ENCODE measurements around the gene C1QB. TPM values are rescaled to one million over a fixed set of nuclear protein-coding genes. Genes with fewer than 3 reads are reported as not detected.

Gene C1QB
- total RNA-seq, 1 donor from 2014 or later = not detected

DNA sequence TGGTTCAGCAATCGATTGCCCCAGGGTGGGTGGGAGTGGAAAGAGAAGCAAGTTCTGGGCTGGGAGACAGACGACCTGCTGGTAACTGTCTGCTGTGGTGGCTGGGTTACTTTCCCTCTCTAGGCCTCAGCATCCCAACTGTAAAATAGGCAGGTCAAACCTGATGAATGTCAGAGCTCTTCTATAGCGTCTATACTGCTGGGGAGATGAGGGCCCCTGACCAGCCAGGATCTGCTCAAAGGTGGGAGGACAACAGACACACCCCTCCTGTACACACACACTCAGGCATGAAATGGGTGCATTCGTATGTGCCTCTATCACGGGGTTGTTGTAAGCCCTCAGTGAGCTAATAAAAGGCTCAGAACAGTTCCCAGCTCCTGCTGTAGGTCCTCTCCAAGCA, 44.9 kb downstream of the C1QB start:
- Mint-ChIP-seq H3K9me3 (no peaks in the 10 kb centered on the region), H3K4me1 (no peaks in the 10 kb centered on the region), H3K27ac (no peak overlapping the region), H3K36me3 (ENCODE audit: low read depth) (no peaks in the 10 kb centered on the region), H3K4me3 (no peak overlapping the region), H3K27me3 (peaks cover 10% of the 10 kb centered on the region)
- intact Hi-C loops (cut with micrococcal nuclease) = no loop called here
- no peak for ATAC-seq (ENCODE audit: low read depth)
- no peak for DNase-seq
- CTCF ChIA-PET = no interaction called here
- TF ChIP-seq, protein P1, sequence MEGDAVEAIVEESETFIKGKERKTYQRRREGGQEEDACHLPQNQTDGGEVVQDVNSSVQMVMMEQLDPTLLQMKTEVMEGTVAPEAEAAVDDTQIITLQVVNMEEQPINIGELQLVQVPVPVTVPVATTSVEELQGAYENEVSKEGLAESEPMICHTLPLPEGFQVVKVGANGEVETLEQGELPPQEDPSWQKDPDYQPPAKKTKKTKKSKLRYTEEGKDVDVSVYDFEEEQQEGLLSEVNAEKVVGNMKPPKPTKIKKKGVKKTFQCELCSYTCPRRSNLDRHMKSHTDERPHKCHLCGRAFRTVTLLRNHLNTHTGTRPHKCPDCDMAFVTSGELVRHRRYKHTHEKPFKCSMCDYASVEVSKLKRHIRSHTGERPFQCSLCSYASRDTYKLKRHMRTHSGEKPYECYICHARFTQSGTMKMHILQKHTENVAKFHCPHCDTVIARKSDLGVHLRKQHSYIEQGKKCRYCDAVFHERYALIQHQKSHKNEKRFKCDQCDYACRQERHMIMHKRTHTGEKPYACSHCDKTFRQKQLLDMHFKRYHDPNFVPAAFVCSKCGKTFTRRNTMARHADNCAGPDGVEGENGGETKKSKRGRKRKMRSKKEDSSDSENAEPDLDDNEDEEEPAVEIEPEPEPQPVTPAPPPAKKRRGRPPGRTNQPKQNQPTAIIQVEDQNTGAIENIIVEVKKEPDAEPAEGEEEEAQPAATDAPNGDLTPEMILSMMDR (IDR thresholded peaks at IDR 0.05) = no peak
- POLR2A ChIA-PET = no interaction called here

DNA sequence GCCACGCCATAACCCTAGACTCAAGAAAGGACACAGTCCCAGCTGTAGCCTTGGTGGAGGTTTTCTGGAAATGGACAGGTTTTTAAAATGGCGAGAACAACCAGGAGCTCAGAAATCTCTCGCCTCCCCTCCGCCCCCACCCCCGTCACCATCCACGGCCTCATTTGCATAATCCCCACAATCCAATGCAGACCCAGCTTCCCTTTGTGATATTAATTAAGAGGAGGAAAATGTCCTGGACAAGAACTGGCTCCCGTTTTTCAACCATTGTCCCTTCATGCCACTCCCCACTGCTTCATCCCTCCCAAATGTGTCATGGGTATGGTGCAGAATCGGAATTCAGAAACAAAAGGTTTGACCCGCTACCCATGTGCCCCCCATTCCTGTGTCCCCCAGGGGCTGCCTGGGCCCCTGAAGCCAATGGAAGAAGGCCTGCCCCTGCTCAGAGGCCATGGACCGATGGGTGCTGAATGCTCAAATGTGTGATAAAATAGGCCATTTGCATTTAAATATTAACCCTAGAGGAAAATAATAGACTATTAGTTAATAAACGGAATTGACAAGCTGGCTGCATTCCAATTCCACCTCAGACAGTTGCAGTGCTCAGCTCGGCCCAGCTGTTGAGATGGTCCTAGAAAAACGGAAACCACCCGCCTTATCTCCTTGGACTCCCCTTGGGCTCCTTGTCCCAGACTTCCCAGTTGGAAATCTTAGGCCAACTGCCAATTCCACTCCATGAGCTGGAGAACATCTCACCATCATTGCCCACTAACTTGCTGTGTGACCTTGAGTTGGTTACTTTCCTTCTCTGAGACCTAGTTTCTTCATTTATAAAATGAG, 46.9 kb downstream of the C1QB start:
- H3K4me1 Mint-ChIP-seq = no peaks in the 10 kb centered on the region
- ChIA-PET POLR2A (no interaction called here), CTCF (no interaction called here)
- no peaks in the 10 kb centered on the region for H3K9me3 Mint-ChIP-seq
- H3K27me3 Mint-ChIP-seq = peaks cover 14% of the 10 kb centered on the region
- no peak overlapping the region for H3K4me3 Mint-ChIP-seq
- H3K36me3 Mint-ChIP-seq (ENCODE audit: low read depth) = no peaks in the 10 kb centered on the region
- H3K27ac Mint-ChIP-seq = no peak overlapping the region
- intact Hi-C loops (cut with micrococcal nuclease) = loop anchor here (10.0 kb wide), 1 partner anchor 485 kb away; no protein-coding TSS in a partner anchor
- DNase-seq = no peak
- no peak for ATAC-seq (ENCODE audit: low read depth)
- TF ChIP-seq, protein P1 (IDR thresholded peaks at IDR 0.05) = no peak

DNA sequence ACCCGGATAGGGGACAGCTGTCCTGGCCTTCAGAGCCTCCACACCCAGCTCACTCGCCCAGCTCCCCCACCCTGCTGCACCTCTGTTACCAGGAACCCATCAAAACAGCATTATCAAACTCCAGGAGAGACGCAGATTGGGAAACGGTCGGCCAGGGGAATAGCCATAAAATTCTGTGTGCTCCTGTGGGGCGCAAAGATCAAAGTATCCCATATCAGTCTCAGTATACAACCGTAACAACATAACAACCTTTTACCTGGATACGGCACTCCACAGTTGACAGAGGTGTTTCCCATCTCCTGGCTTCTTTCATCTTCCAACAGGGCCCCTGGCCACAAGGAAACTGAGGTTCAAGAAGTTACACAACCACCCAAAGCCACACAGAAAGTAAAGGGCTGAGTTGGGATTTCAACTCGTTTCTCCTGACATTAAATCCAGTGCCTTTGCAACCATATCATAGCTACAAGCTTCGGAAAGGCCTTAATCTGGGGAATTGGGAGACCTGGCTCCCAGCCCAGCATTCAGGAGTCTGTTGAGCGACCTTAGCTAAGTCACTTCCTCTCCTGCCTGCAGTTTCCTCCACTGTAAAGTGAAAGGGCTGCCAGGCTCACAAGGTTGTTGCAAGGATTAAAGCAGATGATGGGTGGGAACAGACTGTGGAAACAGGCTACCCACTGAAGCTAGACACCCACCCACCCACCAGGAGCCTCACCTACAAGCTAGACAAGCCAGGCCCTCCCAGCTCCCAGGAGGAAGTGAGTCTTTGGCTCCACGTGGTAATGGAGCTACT, 49.5 kb downstream of the C1QB start:
- intact Hi-C loops (cut with micrococcal nuclease) = loop anchor here (10.0 kb wide), 1 partner anchor 482 kb away; no protein-coding TSS in a partner anchor
- Mint-ChIP-seq H3K4me3 (no peak overlapping the region), H3K27ac (no peak overlapping the region), H3K9me3 (no peaks in the 10 kb centered on the region), H3K4me1 (no peaks in the 10 kb centered on the region), H3K27me3 (peaks cover 14% of the 10 kb centered on the region), H3K36me3 (ENCODE audit: low read depth) (no peaks in the 10 kb centered on the region)
- POLR2A ChIA-PET = interaction anchor here (0.6 kb wide), 1 partner anchor 1123 kb away, joined by 6 read pairs; the partner anchor contains the start of gene HMGCL
- TF ChIP-seq, protein P1 (IDR thresholded peaks at IDR 0.05) = no peak
- CTCF ChIA-PET = interaction anchor here (0.7 to 1.1 kb wide), 4 partner anchors 30 to 263 kb away, joined by 3 read pairs; no protein-coding TSS in a partner anchor
- no peak for DNase-seq
- no peak for ATAC-seq (ENCODE audit: low read depth)

DNA sequence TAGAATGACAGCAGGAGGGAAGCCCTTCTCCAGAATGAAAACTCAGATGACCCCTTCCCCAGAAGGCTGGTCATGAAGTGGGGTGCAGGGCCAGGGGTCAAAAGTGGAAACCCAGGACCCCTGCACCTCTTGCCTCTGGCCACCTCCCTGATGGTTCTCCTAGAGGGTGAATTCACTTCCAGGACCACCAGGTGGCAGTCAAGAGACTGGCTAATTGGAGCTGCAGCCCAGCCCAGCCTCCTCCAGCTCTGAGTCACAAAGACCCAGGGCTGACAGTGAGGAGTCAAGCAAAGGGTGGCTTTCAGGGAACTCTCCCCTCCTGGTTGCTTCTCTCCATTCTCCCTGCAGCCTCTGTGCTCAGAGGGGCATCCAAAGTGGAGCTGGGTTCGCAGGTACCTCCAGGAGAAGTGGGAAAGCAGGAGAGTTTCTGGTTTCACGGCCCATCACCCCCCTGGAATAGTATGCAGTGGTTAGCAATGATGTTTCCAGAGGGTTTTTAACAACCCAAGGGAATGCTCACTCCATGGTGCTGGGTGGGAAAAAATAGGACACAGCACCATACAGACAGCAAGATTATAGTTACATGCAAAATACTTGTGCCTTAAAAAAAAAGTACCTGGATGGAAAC, 51.5 kb downstream of the C1QB start:
- CTCF ChIA-PET = interaction anchor here (1.0 to 1.9 kb wide), 11 partner anchors 12 to 479 kb away, joined by 3 to 15 read pairs (median 5); no protein-coding TSS in a partner anchor
- Mint-ChIP-seq H3K27me3 (peaks cover 30% of the 10 kb centered on the region), H3K9me3 (no peaks in the 10 kb centered on the region), H3K36me3 (ENCODE audit: low read depth) (no peaks in the 10 kb centered on the region), H3K4me1 (no peaks in the 10 kb centered on the region), H3K4me3 (no peak overlapping the region), H3K27ac (no peak overlapping the region)
- intact Hi-C loops (cut with micrococcal nuclease) = loop anchor here (1.0 to 10.0 kb wide), 3 partner anchors 185 to 480 kb away; no protein-coding TSS in a partner anchor
- POLR2A ChIA-PET = no interaction called here
- peak; percentile 30 for DNase-seq
- TF ChIP-seq, protein P1 (IDR thresholded peaks at IDR 0.05) = peak; percentile 33
- peak; percentile 97 for ATAC-seq (ENCODE audit: low read depth)
